Endothelial cell of umbilical vein (primary cell): ENCODE measurements around the gene BCL11B. TPM values are rescaled to one million over a fixed set of nuclear protein-coding genes. Genes with fewer than 3 reads are reported as not detected.

Experiments
- BruUV-seq: library from RNA; stranded (reverse); fragments of 400-500 nt; replicated peaks from 2 replicates; lab custom pipeline; 2021; lab: Mats Ljungman, UMichigan
- CTCF ChIA-PET: fragments of 300-600, 350-600 bp; sonication (Branson Sonifier 250); formaldehyde crosslinking; loops from one replicate; lab custom pipeline; 2021; ENCODE audit warnings: antibody characterized with exemption, inconsistent platforms; lab: Charles Lee
- POLR2A ChIA-PET: fragments of 300-600, 350-600 bp; sonication (Branson Sonifier 250); formaldehyde crosslinking; loops from one replicate; lab custom pipeline; 2021; ENCODE audit warnings: antibody characterized with exemption, inconsistent platforms; lab: Charles Lee
- DNase-seq: peaks from one replicate; pipeline ENCODE4 v3.0.0-alpha.2; 2011; ENCODE audit warnings: low read depth, low spot score
- FAIRE-seq: peaks from 2 replicates; lab custom pipeline; 2011; peaks lifted over from hg19 to GRCh38; lab: Jason Lieb, UNC
- H2AFZ ChIP-seq: 2 replicates; pipeline ENCODE4 v1.6.0; 2012; ENCODE audit warnings: low read depth, low read length, control low read depth, inconsistent platforms
- H3K27ac ChIP-seq: 2 replicates; pipeline ENCODE4 v1.5.1; 2011; ENCODE audit warnings: low read depth, mild to moderate bottlenecking, control low read depth, low read length, moderate library complexity; ENCODE audit not compliant: insufficient read depth
- H3K27me3 ChIP-seq, 2 experiments: 2 replicates each; pipeline versions ENCODE4 v1.6.0 to v1.6.1; 2011; ENCODE audit warnings: low read length in 2 of 2, mixed read lengths in 1 of 2; ENCODE audit not compliant: control insufficient read depth in 2 of 2, insufficient read depth in 2 of 2
- H3K36me3 ChIP-seq, 2 experiments: 2 replicates in 1 of 2; 3 replicates in 1 of 2; pipeline ENCODE4 v1.5.1; 2011; ENCODE audit warnings: low read length in 2 of 2, mild to moderate bottlenecking in 1 of 2, moderate library complexity in 1 of 2; ENCODE audit not compliant: control insufficient read depth in 2 of 2, insufficient read depth in 2 of 2; ENCODE audit errors: extremely low read depth in 1 of 2
- H3K4me1 ChIP-seq: 3 replicates; pipeline ENCODE4 v1.5.1; 2011; ENCODE audit warnings: mild to moderate bottlenecking, low read length; ENCODE audit not compliant: control insufficient read depth, insufficient read depth; ENCODE audit errors: extremely low read depth
- H3K4me2 ChIP-seq: 2 replicates; pipeline ENCODE4 v1.6.1; 2011; ENCODE audit warnings: low read length, control low read depth, mixed read lengths; ENCODE audit not compliant: insufficient read depth
- H3K4me3 ChIP-seq, 3 experiments: fragments of 200-600 bp in 1 of 3; sonication (generic), shearing (Covaris generic) in 1 of 3; replicated peaks in 1 of 3; 2 replicates each; pipeline ENCODE4 v1.5.1; 2011 to 2016; ENCODE audit warnings: control low read depth in 3 of 3, low read length in 3 of 3, mild to moderate bottlenecking in 2 of 3, inconsistent platforms in 1 of 3, low read depth in 1 of 3, moderate library complexity in 1 of 3; ENCODE audit not compliant: insufficient read depth in 1 of 3
- H3K79me2 ChIP-seq: 2 replicates; pipeline ENCODE4 v1.6.0; 2012; ENCODE audit warnings: low read length, inconsistent platforms; ENCODE audit not compliant: control insufficient read depth, insufficient read depth
- H3K9ac ChIP-seq: replicated peaks from 2 replicates; pipeline ENCODE3; 2011; ENCODE audit warnings: low read length, control low read depth; ENCODE audit not compliant: insufficient read depth; ENCODE audit errors: extremely low read depth
- H3K9me1 ChIP-seq: replicated peaks from 3 replicates; pipeline ENCODE4 v1.6.0; 2011; ENCODE audit warnings: mild to moderate bottlenecking, low read length; ENCODE audit not compliant: control insufficient read depth, insufficient read depth; ENCODE audit errors: extremely low read depth
- H3K9me3 ChIP-seq: replicated peaks from 2 replicates; pipeline ENCODE4 v1.5.1; 2012; ENCODE audit warnings: low read length, inconsistent platforms; ENCODE audit not compliant: control insufficient read depth, insufficient read depth
- H4K20me1 ChIP-seq: replicated peaks from 2 replicates; pipeline ENCODE3; 2011; ENCODE audit warnings: mild to moderate bottlenecking, low read length; ENCODE audit not compliant: control insufficient read depth, insufficient read depth; ENCODE audit errors: extremely low read depth
- CTCF ChIP-seq, 2 donors: IDR thresholded peaks; 1 replicate in 1 of 2; 2 replicates in 1 of 2; pipeline ENCODE4 v1.5.1; 2011; ENCODE audit warnings: low read length in 2 of 2, mild to moderate bottlenecking in 2 of 2, moderate library complexity in 2 of 2, control low read depth in 1 of 2, inconsistent platforms in 1 of 2, low read depth in 1 of 2; ENCODE audit not compliant: insufficient read depth in 1 of 2; ENCODE audit errors: extremely low read depth in 1 of 2
- EZH2 ChIP-seq: IDR thresholded peaks from 2 replicates; pipeline ENCODE4 v1.6.1; 2012; ENCODE audit warnings: borderline replicate concordance, low read depth, mild to moderate bottlenecking, moderate library complexity, low read length, inconsistent platforms; ENCODE audit not compliant: severe bottlenecking
- FOS ChIP-seq: IDR thresholded peaks from 2 replicates; pipeline ENCODE4 v1.6.1; 2011; ENCODE audit warnings: mild to moderate bottlenecking, low read length, moderate library complexity, borderline replicate concordance; ENCODE audit not compliant: insufficient read depth
- JUN ChIP-seq: IDR thresholded peaks from 2 replicates; pipeline ENCODE4 v1.6.1; 2011; ENCODE audit warnings: borderline replicate concordance, low read depth; ENCODE audit not compliant: insufficient read length, insufficient read depth
- MAX ChIP-seq: IDR thresholded peaks from 2 replicates; pipeline ENCODE4 v1.6.1; 2011; ENCODE audit not compliant: insufficient read depth, insufficient read length
- MYC ChIP-seq: IDR thresholded peaks from one replicate; pipeline ENCODE4 v1.6.1; 2011; ENCODE audit warnings: mild to moderate bottlenecking, low read depth, low read length
- POLR2A ChIP-seq: IDR thresholded peaks from 2 replicates; pipeline ENCODE4 v1.6.1; 2012; ENCODE audit warnings: low read depth, mild to moderate bottlenecking, control low read depth, low read length
- POLR2AphosphoS5 ChIP-seq: IDR thresholded peaks from 2 replicates; pipeline ENCODE4 v1.6.1; 2012; ENCODE audit warnings: low read depth, mild to moderate bottlenecking, control low read depth, low read length, moderate library complexity; ENCODE audit not compliant: insufficient read depth
- dilution Hi-C: fragments of 300-500 bp; cut with MboI; formaldehyde crosslinking; loops from one replicate; pipeline ENCODE4 v1.15.0; 2019; ENCODE audit warnings: low sequenced_read_pairs; ENCODE audit not compliant: extremely low pct_ligation_motif_present
- intact Hi-C: fragments of 100-400 bp; cut with micrococcal nuclease; formaldehyde crosslinking; loops from one replicate; pipeline ENCODE4 v1.10.0; 2022
- polyA plus RNA-seq, 4 experiments: library from polyadenylated mRNA; depleted of rRNA in 3 of 4; stranded (reverse) in 3 of 4; unstranded in 1 of 4; fragments of >200 nt; gene quantifications; 2 replicates each; pipeline versions ENCODE4 v1.2.1 to v1.2.3, GENCODE V29; 2011 to 2012; ENCODE audit warnings: missing spikeins in 1 of 4
- total RNA-seq: library from RNA; stranded (reverse); gene quantifications from 2 replicates; pipeline ENCODE4 v1.2.3, GENCODE V29; 2021

Gene BCL11B
- total and polyA plus RNA-seq, 2 donors (not counting 3 experiments of a cell fraction or from before 2014, with no cell fraction given), result 0.03 to 0.07 TPM

DNA sequence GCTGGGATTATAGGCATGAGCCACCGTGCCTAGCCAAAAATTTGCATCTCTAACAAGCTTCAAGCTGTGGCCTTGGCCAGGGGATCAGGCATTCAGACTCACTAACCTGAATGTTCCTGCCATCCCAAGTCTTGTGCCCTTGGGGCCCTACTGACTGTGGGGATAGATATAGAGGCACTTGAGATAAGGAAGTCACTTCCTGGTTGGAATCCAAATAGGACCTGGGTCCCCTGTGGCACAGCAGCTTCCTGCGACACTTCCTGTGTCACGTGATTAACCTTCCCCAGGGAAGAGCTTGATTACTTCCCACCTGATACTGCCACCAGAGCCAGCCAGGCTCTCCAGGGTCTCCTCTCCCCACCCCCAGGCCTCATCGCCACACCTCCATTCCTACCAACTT is 128.2 kb downstream of the BCL11B start:
- intact Hi-C loops (no loop called here), dilution Hi-C loops (no loop called here)
- Histone ChIP-seq H3K36me3 (no peaks in the 10 kb centered on the region), H3K79me2 (no peaks in the 10 kb centered on the region), H3K27ac (no peak overlapping the region), H3K27me3 (no peaks in the 10 kb centered on the region), H3K4me3 (no peak overlapping the region), H3K4me2 (no peak overlapping the region), H3K9ac (no peak overlapping the region), H3K4me1 (no peaks in the 10 kb centered on the region), H2AFZ (no peak overlapping the region), H3K9me1 (no peaks in the 10 kb centered on the region), H4K20me1 (no peaks in the 10 kb centered on the region), H3K9me3 (peaks cover 9% of the 10 kb centered on the region)
- DNase-seq (no peak), FAIRE-seq (no peak)
- CTCF ChIA-PET, result no interaction called here
- POLR2A ChIA-PET, result no interaction called here
- BruUV-seq, result no TSS peak
- TF ChIP-seq MAX, result no peak
- no peak for TF ChIP-seq POLR2AphosphoS5
- no peak for TF ChIP-seq FOS
- no peak for TF ChIP-seq EZH2
- no peak for TF ChIP-seq POLR2A

GRCh38 chr14:99143126-99143525 is 128.9 kb downstream of the BCL11B start:
- Histone ChIP-seq H3K36me3 (no peaks in the 10 kb centered on the region), H3K9ac (no peak overlapping the region), H3K9me1 (no peaks in the 10 kb centered on the region), H4K20me1 (no peaks in the 10 kb centered on the region), H3K9me3 (peaks cover 9% of the 10 kb centered on the region), H3K79me2 (no peaks in the 10 kb centered on the region), H3K4me1 (no peaks in the 10 kb centered on the region), H3K4me3 (no peak overlapping the region), H3K27ac (no peak overlapping the region), H2AFZ (no peak overlapping the region), H3K4me2 (no peak overlapping the region), H3K27me3 (no peaks in the 10 kb centered on the region)
- TF ChIP-seq JUN, result no peak
- no peak for TF ChIP-seq MAX
- TF ChIP-seq MYC, result no peak
- TF ChIP-seq FOS, result no peak
- TF ChIP-seq POLR2A, result no peak
- no peak for TF ChIP-seq CTCF (IDR thresholded peaks at IDR 0.05; ENCODE audit: extremely low read depth in 1 of 2, insufficient read depth in 1 of 2, low read depth in 1 of 2, low read length in 2 of 2)
- no peak for TF ChIP-seq POLR2AphosphoS5
- dilution Hi-C loops, result no loop called here
- ChIA-PET POLR2A (no interaction called here), CTCF (no interaction called here)
- intact Hi-C loops, result no loop called here
- DNase-seq (no peak), FAIRE-seq (no peak)
- no TSS peak for BruUV-seq
